ENCODE results near the gene NFIC. TPM values are rescaled to one million over a fixed set of nuclear protein-coding genes. Genes with fewer than 3 reads are reported as not detected.
"Not testable (repeated sequence)": the region's sequence is repeated elsewhere in the genome, so short reads cannot be mapped to it uniquely, and the experiment has no call there.

Gene NFIC
- polyA plus RNA-seq, 1 of the 3 experiments (the other 2 are of a cell fraction): 7.2 TPM

GRCh38 chr19:3426433-3426832 is 60.0 kb downstream of the NFIC start:
- ChIA-PET CTCF (interaction anchor here (1.1 to 5.1 kb wide), 3 partner anchors 46 to 100 kb away, joined by 3 to 47 read pairs (median 4); no protein-coding TSS in a partner anchor), POLR2A (interaction anchor here (1.1 kb wide), 1 partner anchor 12 kb away, joined by 5 read pairs; no protein-coding TSS in a partner anchor)
- no peak for DNase-seq
- WGBS (ENCODE audit: low lambda C conversion rate): 97% methylated on average over 9 of the region's 9 CpGs
- no peak overlapping the region for H3K9ac ChIP-seq
- H3K9me2 ChIP-seq: no peaks in the 10 kb centered on the region
- peak overlapping the region in 1 of 2 experiments; percentile 18; a peak in 1 of 4 replicates for H3K27ac ChIP-seq (ENCODE audit: low read depth in 2 of 2, low read length in 1 of 2)
- H3K4me3 ChIP-seq (ENCODE audit: low read depth in 2 of 2, low read length in 1 of 2): no peak overlapping the region
- peaks cover 30% of the 10 kb centered on the region; the same call in 1 of the 2 replicates for H3K79me2 ChIP-seq (ENCODE audit: insufficient read depth)
- peaks cover 4% of the 10 kb centered on the region for H3F3A ChIP-seq (replicated peaks; ENCODE audit: insufficient read depth)
- no peak overlapping the region for H3K4me2 ChIP-seq
- H3K27me3 ChIP-seq (ENCODE audit: insufficient read depth): no peaks in the 10 kb centered on the region
- peaks cover 0 to 13% of the 10 kb centered on the region in 2 experiments for H3K36me3 ChIP-seq (replicated peaks in 1 of 2; ENCODE audit: control insufficient read depth in 1 of 2, insufficient read depth in 2 of 2, low read length in 1 of 2)
- no peaks in the 10 kb centered on the region for H3K9me3 ChIP-seq
- peaks cover 0 to 16% of the 10 kb centered on the region in 2 experiments; a peak in 1 of 4 replicates for H3K4me1 ChIP-seq (ENCODE audit: control insufficient read depth in 1 of 2, insufficient read depth in 2 of 2, low read depth in 1 of 2, low read length in 1 of 2)
- TF ChIP-seq USF2 (IDR thresholded peaks at IDR 0.05; ENCODE audit: borderline replicate concordance, low read depth, low read length): no peak
- TF ChIP-seq SMC3 (IDR thresholded peaks at IDR 0.05; ENCODE audit: low read depth, low read length): no peak
- TF ChIP-seq ELF1 (IDR thresholded peaks at IDR 0.05): no peak
- TF ChIP-seq MAX (IDR thresholded peaks at IDR 0.05; ENCODE audit: low read depth): no peak
- no peak for TF ChIP-seq FOXM1 (IDR thresholded peaks at IDR 0.05; ENCODE audit: low read depth)
- no peak for TF ChIP-seq YY1 (IDR thresholded peaks at IDR 0.05; ENCODE audit: low read depth)
- TF ChIP-seq SIN3A (IDR thresholded peaks at IDR 0.05; ENCODE audit: borderline replicate concordance, low read depth, low read length): no peak
- no peak for TF ChIP-seq RCOR1 (IDR thresholded peaks at IDR 0.05; ENCODE audit: low read length)
- no peak for TF ChIP-seq TCF12 (IDR thresholded peaks at IDR 0.05)
- TF ChIP-seq FOSL2 (IDR thresholded peaks at IDR 0.05; ENCODE audit: borderline replicate concordance, low read depth): no peak
- H4K20me1 ChIP-seq (ENCODE audit: insufficient read depth): peaks cover 9% of the 10 kb centered on the region; the same call in 1 of the 2 replicates
- H2AFZ ChIP-seq (ENCODE audit: low read depth): no peak overlapping the region

GRCh38 chr19:3430366-3430680 is 63.9 kb downstream of the NFIC start:
- CTCF ChIA-PET: interaction anchor here (0.8 to 5.1 kb wide), 31 partner anchors 8 to 232 kb away, joined by 3 to 47 read pairs (median 7); no protein-coding TSS in a partner anchor
- not testable (repeated sequence) for H3F3A ChIP-seq (replicated peaks; ENCODE audit: insufficient read depth); H3K27me3 ChIP-seq (ENCODE audit: insufficient read depth); H3K9ac ChIP-seq; H3K9me3 ChIP-seq; H3K4me2 ChIP-seq; H2AFZ ChIP-seq (ENCODE audit: low read depth); DNase-seq; H3K27ac ChIP-seq (ENCODE audit: low read depth in 2 of 2, low read length in 1 of 2); H4K20me1 ChIP-seq (ENCODE audit: insufficient read depth); H3K9me2 ChIP-seq; H3K4me3 ChIP-seq (ENCODE audit: low read depth in 2 of 2, low read length in 1 of 2)
- 92% methylated on average over 5 of the region's 5 CpGs for WGBS (ENCODE audit: low lambda C conversion rate)
- POLR2A ChIA-PET: interaction anchor here (0.7 to 2.3 kb wide), 3 partner anchors 39 to 55 kb away, joined by 4 to 15 read pairs (median 9); no protein-coding TSS in a partner anchor
- Histone ChIP-seq H3K36me3 (replicated peaks in 1 of 2; ENCODE audit: control insufficient read depth in 1 of 2, insufficient read depth in 2 of 2, low read length in 1 of 2) (peaks cover 8 to 18% of the 10 kb centered on the region in 2 experiments), H3K4me1 (ENCODE audit: control insufficient read depth in 1 of 2, insufficient read depth in 2 of 2, low read depth in 1 of 2, low read length in 1 of 2) (peaks cover 0 to 11% of the 10 kb centered on the region in 2 experiments; a peak in 1 of 4 replicates), H3K79me2 (ENCODE audit: insufficient read depth) (peaks cover 17% of the 10 kb centered on the region)

Data from SK-N-SH (cell line).